GM21619 (cell line): ENCODE results near the gene SPACA5.
A peak's percentile ranks its signal among the peaks of the same experiment; 100 is the strongest.
"Not testable (repeated sequence)": the region's sequence is repeated elsewhere in the genome, so short reads cannot be mapped to it uniquely, and the experiment has no call there.

Experiments used
- ATAC-seq: cut with Tn5 transposase; IDR thresholded peaks from one replicate; pipeline ENCODE4 v1.9.1; 2021; ENCODE audit not compliant: unreplicated experiment

The SPACA5 gene

GRCh38 chrX:48021026-48021900 lies 14.5 kb downstream of the SPACA5 start:
- peak; percentile 60 for ATAC-seq

DNA sequence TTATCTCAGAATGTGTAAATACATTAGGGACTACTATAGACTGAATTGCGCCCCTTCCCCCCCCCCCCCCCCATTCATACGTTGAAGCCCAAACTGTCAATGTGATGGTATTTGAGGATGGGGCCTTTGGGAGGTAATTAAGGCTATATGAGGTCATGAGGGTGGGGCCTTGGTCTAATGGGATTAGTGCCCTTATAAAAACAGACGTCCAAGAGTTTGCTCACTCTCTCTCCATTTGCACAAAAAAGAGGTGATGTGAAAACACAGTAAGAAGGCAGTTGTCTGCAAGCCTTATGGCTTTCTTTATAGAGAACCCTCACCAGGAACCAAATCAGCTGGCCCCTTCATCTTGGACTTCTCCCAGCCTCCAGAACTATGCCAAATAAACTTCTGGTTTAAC lies 15.3 kb downstream of the SPACA5 start:
- no peak for ATAC-seq

DNA sequence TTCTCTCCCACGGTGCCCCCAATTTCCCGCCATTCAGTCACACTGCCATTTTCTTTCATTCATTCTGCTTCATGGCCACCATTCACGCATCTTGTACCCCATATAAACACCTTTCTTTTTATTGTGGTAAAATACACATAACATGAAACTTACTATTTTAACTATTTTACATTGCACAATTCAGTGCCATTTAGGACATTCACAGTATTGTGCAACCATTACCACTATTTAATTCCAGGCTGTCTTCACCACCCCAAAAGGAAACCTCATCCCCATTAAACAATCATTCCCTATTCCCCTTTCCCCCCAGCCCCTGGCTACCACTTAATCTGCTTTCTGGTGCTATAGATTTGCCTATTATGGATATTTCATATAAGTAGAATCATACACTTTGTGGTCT lies 15.9 kb downstream of the SPACA5 start:
- ATAC-seq, result no peak

- no peak for ATAC-seq
Observed at GRCh38 chrX:48025561-48025960, 18.8 kb downstream of the SPACA5 start.

- ATAC-seq, result not testable (repeated sequence)
Observed at GRCh38 chrX:48027545-48027944, 20.8 kb downstream of the SPACA5 start.

DNA sequence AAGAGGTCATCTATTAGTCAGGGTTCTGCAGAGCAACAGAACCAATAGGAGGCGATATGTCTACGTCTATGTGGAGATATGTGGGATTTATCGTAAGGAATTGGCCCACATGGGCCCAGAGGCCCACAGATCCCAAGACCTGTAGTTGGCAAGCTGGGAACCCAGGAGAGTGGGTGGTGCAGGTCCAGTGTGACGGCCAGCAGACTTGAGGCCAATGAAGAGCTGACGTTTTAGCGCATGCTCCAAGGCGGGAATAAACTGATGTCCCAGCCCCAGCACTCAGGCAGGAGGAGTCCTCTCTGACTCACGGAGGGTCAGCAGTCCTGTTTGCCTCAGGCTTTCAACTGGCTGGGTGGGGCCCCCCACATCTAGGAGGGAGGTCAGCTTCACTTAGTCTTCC lies 21.3 kb downstream of the SPACA5 start:
- ATAC-seq, result no peak

GRCh38 chrX:48030237-48030636 lies 23.4 kb downstream of the SPACA5 start:
- no peak for ATAC-seq

GRCh38 chrX:48030641-48031173 lies 23.9 kb downstream of the SPACA5 start:
- ATAC-seq, result not testable (repeated sequence)

DNA sequence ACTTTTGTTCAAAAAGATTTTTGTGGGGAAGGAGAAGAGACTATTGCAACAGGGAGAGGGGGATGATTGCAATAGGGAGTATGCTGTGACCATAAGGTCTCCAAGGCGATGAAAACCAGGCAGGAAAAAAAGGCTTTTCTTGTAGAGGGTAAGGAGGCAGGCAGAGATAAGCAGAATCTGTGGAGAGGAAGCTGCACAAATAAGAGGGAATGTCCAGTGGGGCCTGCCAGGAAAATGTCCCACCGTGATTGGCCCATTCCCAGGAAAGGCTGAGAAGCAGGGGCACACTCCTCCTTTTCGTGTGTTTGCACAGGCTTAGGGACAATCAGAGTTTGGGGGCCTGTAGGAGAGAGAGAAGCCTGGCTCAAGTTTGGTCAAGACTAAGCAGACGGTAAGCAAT lies 29.1 kb downstream of the SPACA5 start:
- no peak for ATAC-seq

GRCh38 chrX:48043056-48043455 lies 36.3 kb downstream of the SPACA5 start:
- ATAC-seq, result no peak

- no peak for ATAC-seq
Observed at GRCh38 chrX:48045410-48046311, 38.9 kb downstream of the SPACA5 start.

GRCh38 chrX:48046846-48047245 lies 40.1 kb downstream of the SPACA5 start:
- ATAC-seq, result no peak

GRCh38 chrX:48058621-48059295 lies 52.0 kb downstream of the SPACA5 start:
- no peak for ATAC-seq

DNA sequence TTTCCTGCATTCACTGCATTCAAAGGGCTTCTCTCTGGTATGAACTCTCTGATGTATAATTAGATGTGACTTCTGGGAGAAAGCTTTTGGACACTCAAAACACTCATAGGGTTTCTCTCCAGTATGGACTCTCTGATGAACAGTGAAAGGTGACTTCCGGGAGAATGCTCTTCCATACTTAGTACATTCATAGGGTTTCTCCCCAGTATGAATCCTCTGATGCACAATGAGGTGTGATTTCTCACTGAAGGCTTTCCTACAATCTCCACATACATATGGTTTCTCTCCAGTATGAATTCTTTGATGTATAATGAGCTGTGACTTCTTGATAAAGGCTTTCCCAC lies 52.5 kb downstream of the SPACA5 start:
- ATAC-seq, result no peak
